GM12892 (cell line): ENCODE data around the gene NR3C1.

Experiments used
- DNase-seq: peaks from one replicate; pipeline ENCODE4 v3.0.0; 2011; ENCODE audit not compliant: insufficient read length
- FAIRE-seq: peaks from 2 replicates; lab custom pipeline; 2011; peaks lifted over from hg19 to GRCh38; lab: Jason Lieb, UNC
- POLR2A ChIP-seq: IDR thresholded peaks from 2 replicates; pipeline ENCODE4 v1.6.1; 2011; ENCODE audit warnings: low read depth, low read length, control low read depth
- POLR2AphosphoS5 ChIP-seq: IDR thresholded peaks from 2 replicates; pipeline ENCODE4 v1.6.1; 2011; ENCODE audit warnings: low read depth, low read length, control low read depth
- TAF1 ChIP-seq: IDR thresholded peaks from 2 replicates; pipeline ENCODE4 v1.6.1; 2011; ENCODE audit warnings: low read depth, mild to moderate bottlenecking, control low read depth, low read length, borderline replicate concordance

Gene NR3C1

DNA sequence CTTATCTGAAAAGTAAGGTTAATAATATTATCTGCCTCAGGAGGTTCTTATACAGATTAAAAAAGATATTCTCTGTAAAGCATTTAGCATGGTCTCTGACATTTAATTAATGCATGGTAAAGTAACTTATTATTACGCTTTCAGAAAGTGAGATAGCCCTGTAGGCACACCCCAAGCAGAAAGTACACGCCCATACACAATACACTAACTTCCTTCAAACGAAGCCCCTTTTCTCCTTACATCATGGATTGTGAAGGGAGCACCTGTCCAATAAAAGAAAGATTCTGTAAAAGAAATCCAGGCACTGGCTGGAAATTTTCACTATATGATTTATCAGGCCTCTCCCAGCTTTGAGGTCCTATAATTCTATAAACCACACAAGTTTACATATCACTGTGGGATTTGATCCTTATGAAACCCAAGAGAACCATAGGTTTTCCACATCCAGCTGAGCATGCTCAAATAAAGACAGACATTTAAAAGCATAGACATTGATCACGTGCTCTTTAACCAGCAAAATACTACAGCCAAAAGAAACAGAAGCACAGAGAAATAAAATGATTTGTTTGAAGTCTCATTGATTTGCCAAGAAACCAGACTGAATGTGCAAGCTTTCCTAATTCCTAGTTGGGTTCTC is 14.1 kb upstream of the NR3C1 start:
- TF ChIP-seq POLR2AphosphoS5 (no peak), TAF1 (no peak), POLR2A (no peak)
- no peak for DNase-seq
- FAIRE-seq, result peak; percentile 38

DNA sequence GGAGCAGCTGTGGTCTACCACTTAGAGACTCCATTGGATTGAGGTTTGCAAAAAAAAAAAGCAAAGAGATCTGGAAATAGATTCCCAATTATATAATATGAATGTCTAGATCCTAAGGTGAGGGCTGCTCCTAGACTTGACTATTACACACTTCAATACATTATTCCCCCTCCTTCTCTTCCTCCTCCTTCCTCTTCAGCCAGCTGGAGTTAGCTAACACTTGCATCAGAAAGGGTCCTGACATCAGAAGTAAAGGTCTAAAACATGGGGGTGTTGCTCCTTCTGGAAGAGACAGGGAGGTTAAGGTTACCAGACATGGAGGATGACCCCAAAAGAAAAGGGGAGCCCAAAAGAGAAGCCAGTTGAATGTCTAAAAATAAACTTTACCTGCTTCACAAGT is 12.9 kb upstream of the NR3C1 start:
- TF ChIP-seq POLR2A (no peak), TAF1 (no peak), POLR2AphosphoS5 (no peak)
- FAIRE-seq, result no peak
- DNase-seq, result no peak

DNA sequence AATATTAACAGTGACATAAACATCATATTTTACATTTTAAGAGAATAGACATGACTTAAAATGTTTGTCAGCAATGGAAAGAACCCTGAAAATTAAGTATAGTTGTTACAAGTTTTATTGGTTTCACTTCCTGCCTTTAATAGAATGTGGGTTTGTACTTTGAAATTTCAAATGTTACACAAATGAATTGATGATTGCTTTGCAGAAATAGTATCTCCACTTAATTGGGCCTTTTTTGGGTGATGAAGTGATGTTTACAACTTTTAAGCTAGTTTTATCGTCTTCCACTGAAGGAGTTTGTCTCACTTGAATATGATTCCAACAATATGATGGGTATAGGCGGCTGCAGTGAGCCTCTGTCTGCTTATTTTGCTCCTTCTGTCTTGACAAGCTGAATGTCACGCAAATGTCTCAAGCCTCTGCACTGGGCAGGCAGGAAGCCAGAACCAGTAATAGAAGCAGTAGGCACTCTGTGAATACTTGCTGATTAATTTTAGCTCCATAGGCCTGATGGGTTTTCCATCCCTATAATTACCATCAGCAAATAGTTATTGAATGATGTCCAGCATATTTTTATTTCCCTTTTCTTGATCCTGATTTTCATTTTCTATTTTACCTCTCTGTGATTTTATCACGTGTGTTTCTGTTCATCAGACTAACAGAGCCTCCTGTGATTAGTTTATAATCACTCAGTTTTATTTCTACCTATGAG is 10.6 kb upstream of the NR3C1 start:
- peak; percentile 92 for FAIRE-seq
- DNase-seq, result no peak
- no peak for TF ChIP-seq POLR2AphosphoS5
- TF ChIP-seq TAF1, result no peak
- no peak for TF ChIP-seq POLR2A

GRCh38 chr5:143412661-143413342 is 9.3 kb upstream of the NR3C1 start:
- DNase-seq (no peak), FAIRE-seq (no peak)
- no peak for TF ChIP-seq TAF1
- TF ChIP-seq POLR2AphosphoS5, result no peak
- TF ChIP-seq POLR2A, result no peak

DNA sequence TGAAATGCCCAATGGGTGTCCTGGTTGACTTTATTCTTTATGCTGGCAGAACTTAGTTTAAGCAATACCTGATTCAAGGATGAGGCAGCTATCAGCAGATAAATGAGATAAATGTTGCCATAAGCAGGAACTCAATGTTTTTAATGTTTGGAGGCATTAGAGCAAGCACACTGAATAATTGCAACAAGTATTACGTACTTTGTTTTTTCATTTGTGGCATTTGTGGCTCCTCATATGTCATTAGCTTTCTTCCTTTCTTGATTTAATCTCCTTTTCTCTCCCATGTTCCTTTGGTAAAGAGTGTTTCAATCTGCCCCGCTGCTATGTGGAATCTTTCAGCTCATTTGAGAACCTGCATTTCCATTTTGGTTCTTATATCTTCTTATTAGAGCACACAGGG is 6.4 kb upstream of the NR3C1 start:
- FAIRE-seq (no peak), DNase-seq (no peak)
- TF ChIP-seq POLR2A (no peak), POLR2AphosphoS5 (no peak), TAF1 (no peak)

DNA sequence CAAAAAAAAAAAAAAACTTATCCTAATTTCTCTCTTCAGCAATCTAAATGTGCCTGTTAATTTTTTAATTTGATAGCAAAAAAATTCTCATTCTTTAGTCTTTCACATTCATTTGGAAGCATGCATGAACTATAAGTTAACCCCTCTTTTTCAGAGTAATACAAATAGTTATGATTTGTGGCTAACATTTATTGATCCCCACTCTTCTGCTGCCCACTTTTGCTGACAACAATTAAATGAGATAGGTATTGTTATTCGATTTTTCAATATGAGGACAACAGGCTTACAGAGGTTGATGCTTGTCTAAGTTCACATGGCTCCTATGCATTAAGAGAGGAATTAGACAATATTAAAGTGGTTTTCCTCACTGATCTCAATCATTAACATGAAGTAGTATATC is 2.9 kb upstream of the NR3C1 start:
- FAIRE-seq (peak; percentile 70), DNase-seq (no peak)
- TF ChIP-seq TAF1 (no peak), POLR2A (no peak), POLR2AphosphoS5 (no peak)

DNA sequence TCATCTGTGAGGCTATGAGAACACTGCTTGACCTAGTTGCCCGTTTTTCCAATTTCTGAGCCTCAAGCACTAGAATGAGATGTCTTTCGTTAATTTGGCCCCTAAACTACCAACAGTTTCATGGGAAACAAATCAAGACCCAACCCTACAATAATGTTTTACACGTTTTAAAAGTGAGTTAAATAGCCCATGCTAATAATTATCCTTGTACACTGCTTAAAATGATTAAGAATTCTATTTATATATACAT is 2.3 kb upstream of the NR3C1 start:
- TF ChIP-seq POLR2AphosphoS5 (no peak), TAF1 (no peak)
- FAIRE-seq, result no peak
- DNase-seq, result no peak

DNA sequence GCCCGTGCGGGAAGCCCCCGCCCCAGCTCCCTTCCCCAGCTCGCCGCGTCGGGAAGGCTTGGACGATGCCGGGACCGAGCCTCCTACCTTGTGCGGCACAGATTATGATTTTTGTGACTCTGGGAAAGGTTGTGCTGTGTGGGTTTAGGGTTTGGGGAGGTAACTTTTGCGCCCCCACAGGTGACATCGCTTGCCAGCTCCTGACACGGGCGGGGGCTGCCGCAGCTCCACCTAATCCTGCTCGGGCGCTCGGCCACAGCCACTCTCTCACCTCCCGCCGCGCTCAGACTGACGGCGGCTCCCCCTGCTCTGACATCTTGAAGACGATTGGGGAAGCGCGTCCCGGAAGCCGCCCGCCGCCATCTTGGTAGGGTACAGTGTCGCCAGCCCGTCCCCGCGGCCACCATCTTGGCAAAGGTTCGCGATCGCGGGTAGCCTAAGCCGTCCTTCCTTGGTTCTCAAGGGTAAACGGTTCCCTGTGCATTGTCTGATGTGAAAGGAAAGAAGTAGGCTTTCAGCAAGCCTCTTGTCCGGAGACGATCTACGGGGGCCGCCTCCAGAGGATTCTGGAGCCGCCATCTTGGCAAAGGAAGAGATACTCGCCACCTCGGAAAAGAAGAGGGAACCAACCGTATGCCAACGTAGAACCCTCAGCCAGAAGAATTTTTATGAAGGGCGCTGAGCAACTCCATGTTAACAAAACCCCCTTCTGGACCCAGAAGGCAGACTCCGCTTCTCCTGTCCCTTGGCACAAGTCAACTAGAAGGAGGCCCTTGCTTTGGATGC is 1.8 kb upstream of the NR3C1 start:
- peak; percentile 90 for FAIRE-seq
- DNase-seq, result peak; percentile 21
- TF ChIP-seq POLR2A (peak; percentile 89), TAF1 (peak; percentile 94), POLR2AphosphoS5 (peak; percentile 51)

GRCh38 chr5:143404416-143405062 is 1.1 kb upstream of the NR3C1 start:
- peak; percentile 5 for FAIRE-seq
- TF ChIP-seq TAF1 (no peak), POLR2AphosphoS5 (no peak), POLR2A (no peak; the same call in 1 of the 2 replicates)
- DNase-seq, result peak; percentile 33

GRCh38 chr5:143403334-143403592 is 223 bp downstream of the NR3C1 start:
- TF ChIP-seq TAF1 (no peak), POLR2A (no peak; the same call in 1 of the 2 replicates), POLR2AphosphoS5 (no peak)
- FAIRE-seq (no peak), DNase-seq (no peak)

GRCh38 chr5:143402553-143403333 is 743 bp downstream of the NR3C1 start:
- DNase-seq (no peak), FAIRE-seq (peak; percentile 51)
- no peak for TF ChIP-seq TAF1
- no peak for TF ChIP-seq POLR2A
- TF ChIP-seq POLR2AphosphoS5, result no peak
